Suppressor macrophage (primary cell): ENCODE measurements around the gene SYTL5.
A peak's percentile ranks its signal among the peaks of the same experiment; 100 is the strongest.

Experiments
- DNase-seq, 4 experiments: peaks; one replicate each; pipeline ENCODE4 v3.0.0-alpha.2; 2020 to 2022
- total RNA-seq, 17 experiments: gene quantifications; one replicate each; lab custom pipeline; 2026; ENCODE audit warnings: mixed read lengths in 6 of 17, inconsistent platforms in 3 of 17; lab: John Stamatoyannopoulos, UW

The SYTL5 gene
- 0 to 1.5 (median 0) reads per million in 17 experiments for total RNA-seq

GRCh38 chrX:38006291-38006690 lies at the start of gene SYTL5:
Gene SYTL5 (plus strand): TSS chrX:38006553. CDS start chrX:38033890, 27,337 bp downstream.
- DNase-seq: no peak

- no peak for DNase-seq
Observed at GRCh38 chrX:37958525-37959211, 47.7 kb upstream of the SYTL5 start.

DNA sequence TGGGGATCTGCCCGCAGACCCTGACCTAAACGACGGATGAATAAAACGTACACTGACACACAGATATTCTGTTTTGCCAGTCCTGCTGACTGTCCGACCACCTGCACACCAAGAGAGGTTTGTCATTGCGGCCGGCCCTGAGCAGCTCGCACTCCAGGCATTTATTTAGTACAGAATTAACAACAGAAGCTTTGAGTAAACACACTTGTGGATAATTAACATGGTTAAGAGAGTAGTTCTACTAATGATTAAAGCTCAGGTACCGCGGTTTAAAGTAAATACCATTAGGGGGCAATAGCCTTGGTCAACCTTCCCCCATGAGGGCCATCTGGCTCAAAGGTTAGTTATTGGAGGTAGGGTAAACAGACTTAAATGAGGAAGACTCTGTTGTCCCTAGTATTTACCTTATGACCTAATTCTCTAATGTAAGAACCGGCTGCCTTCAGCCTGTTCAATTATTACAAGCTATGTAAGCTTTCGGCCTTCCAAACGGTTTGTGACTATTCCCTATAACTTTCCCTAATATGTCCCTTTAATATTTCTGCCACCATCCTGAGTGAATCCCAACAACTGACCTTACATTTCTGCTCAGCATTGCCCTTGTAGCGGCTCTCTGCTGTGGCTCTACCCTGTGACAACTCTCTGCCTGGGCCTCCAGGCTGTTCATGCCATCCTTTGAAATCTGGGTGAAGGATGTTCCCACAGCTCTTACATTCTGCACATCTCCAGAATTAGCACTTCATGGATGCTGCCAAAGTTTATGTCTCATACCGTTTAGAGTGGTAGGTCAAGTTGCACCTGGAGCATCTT lies 46.9 kb upstream of the SYTL5 start:
- no peak for DNase-seq

- DNase-seq: no peak
Observed at GRCh38 chrX:37961118-37961517, 45.2 kb upstream of the SYTL5 start.

DNA sequence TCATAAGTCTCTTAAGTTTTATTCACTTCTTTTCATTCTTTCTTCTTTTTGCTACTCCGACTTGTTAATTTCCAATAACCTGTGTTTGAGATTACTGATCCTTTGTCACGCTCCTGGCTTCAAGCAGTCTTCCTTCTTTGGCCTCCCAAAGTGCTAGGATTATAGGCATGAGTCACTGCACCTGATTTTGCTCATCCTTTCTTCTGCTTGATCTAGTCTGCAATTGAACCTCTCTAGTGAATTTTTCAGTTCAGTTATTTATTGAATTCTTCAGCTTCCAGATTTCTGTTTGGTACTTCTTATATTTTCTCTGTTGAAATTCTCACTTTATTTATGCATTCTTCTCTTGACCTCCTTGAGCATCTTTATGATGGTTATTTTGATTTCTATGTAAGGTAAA lies 38.6 kb upstream of the SYTL5 start:
- DNase-seq: no peak

GRCh38 chrX:37975421-37975820 lies 30.9 kb upstream of the SYTL5 start:
- DNase-seq: no peak

DNA sequence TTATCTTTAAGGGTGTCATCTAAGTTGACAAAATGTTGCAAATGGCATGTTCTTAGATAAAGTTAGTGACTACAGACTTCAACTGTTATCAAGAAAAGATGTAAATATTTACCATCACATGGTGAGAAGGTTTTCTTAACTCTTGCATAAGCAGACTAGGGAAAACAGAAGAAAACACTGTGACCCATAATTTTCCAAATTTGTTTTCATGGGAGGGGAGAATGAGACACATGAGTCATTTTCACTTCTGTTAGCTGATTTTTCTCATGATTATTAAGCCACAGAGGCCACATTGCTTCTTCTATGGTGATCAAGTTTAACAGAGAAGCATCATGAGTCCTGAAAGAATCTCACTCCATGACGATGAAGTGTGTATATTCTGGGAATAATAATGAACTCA lies 30.2 kb upstream of the SYTL5 start:
- no peak for DNase-seq

DNA sequence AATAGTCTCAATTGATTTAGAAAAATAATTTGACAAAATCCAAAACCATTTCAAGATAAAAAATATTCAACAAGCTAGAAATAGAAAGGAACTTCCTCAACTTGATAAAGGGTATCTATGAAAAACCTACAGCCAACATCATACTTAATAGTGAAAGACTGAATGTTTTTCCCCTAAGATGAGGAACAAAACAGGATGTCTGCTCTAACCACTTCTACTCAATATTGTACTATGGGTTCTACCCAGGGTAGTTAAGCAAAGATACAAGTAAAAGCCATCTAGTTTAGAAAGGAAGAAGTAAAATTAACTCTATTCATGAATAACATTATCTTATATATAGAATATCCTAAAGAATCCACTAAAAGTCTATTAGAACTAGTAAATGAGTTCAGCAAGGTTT lies 21.5 kb upstream of the SYTL5 start:
- DNase-seq: no peak

DNA sequence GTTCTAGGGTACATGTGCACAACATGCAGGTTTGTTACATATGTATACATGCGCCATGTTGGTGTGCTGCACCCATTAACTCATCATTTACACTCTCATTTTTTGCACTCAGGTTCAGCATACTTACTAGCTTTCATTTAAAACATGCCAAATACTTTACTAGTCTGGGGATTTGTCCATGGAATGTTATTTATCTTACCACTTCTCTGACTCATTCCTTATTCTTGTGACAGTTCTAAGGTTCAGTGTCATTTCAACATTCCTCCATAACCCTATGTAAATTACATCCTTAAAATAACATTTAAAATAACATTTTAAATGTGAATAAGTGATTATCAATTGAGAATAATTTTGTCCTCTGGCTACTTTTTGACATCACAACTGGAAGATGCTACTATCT lies 19.5 kb upstream of the SYTL5 start:
- no peak for DNase-seq

DNA sequence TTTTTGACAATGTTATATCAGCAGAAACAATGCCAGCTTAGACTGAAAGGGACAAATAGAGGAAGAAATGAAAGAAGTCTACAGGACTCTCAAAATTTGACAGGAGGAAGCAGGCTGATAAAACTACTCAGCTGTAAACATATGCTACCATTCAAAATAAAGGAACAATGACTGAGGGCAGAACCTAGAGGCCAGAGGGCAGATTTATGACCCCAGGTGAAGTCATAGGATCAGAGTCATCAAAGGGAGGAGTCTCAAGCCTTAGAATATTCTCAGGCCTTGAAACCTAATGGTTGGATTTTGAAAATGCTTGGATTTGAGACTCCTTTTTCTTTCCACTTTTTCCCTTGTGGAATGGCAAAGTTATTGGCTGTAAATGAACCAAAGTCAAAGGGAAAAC lies 17.0 kb upstream of the SYTL5 start:
- peak in 2 of 4 experiments; percentile 5 to 8 for DNase-seq

GRCh38 chrX:37991303-37991702 lies 15.1 kb upstream of the SYTL5 start:
- peak; percentile 1 to 22 (median 15) for DNase-seq

DNA sequence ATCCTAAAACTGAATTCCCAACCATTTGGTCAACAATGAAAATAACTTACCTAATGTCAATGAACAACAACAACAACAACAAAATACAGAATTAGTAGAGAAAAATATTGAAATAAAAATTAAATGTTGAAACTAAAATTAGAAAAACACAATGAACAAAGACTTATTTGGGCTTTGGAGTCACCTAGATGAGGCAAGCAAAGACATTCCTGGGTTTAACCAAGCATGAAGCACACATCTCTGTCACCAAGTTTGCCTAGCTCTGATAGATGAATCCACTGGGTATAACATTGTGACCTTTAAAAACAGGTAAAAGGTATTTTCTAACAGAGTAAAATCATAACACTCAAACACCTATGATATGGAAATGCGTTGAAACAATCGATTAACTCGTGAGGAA lies 13.2 kb upstream of the SYTL5 start:
- DNase-seq: no peak

DNA sequence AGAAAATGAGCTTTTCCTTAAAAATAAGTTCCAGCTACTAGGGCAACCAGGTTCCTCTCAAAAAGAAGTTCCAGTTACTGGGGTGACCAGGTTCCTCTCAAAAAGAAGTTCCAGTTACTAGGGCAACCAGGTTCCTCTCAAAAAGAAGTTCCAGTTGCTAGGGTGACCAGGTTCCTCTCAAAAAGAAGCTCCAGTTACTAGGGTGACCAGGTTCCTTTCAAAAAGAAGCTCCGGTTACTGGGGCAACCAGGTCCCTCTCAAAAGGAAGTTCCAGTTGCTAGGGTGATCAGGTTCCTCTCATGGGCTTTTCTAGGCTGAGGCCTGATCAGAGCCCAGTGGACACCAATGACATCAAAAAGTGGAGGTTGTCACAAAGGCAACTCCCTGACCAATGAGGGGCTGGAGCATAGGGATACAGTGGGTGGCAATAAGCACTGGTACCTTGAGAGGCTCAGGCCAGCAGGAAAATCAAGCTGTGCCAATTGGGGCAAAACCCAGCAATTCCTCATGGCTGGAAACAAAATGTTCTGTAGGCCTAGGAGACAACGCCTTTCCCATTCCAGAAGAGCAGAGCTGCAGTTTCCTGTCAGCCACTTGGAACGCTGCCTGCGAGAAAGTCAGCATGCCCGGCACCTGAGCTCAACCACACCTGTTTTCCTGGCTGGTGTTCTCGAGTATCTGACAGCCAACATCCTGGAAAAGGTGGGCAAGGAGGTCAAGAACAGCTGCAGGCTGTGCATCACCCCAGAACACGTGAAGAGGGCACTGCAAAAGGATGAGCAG lies 12.3 kb upstream of the SYTL5 start:
- no peak for DNase-seq

DNA sequence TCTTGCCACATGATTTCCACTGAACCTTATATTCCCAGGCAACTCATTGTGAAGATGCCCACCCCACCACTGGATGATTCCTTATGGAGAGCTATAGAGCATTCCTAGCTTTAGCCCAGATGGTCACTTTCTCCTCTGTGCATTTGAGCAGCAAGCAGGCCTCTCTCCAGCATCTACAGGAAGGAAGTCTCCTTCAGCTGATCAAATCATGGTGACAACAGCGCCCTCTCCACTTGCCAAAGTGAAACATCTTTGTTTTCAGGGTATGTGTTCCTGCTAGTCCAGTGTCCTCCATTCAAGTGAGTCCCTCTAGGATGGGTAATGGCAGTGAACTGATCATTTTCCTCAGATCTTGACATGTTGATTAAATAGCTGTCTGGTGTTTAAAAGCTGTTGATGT lies 10.9 kb upstream of the SYTL5 start:
- no peak for DNase-seq

- no peak for DNase-seq
Observed at GRCh38 chrX:37997096-37997495, 9.3 kb upstream of the SYTL5 start.

GRCh38 chrX:37998586-37999262 lies 7.6 kb upstream of the SYTL5 start:
- no peak for DNase-seq

GRCh38 chrX:38000706-38001105 lies 5.6 kb upstream of the SYTL5 start:
- no peak for DNase-seq

- DNase-seq: no peak
Observed at GRCh38 chrX:38004046-38004445, 2.3 kb upstream of the SYTL5 start.

GRCh38 chrX:38006778-38007177 lies 425 bp downstream of the SYTL5 start:
- no peak for DNase-seq

DNA sequence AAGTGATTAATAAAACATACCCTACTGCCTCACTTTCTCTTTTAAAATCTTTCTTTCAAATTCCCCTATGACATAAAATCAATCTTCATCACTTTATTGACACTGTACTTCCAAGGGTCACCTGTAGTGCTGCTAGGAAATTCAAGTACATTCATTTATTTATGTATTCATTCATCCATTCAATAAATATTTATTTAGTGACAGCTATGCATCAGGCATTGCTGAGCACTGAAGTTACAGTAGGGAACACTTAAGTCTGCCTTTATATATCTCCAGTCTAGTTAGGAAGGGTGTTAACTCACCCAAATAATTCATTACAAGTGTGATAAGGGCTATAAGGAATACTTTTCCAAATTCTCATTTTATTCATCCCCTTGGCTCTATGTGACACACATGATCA lies 2.3 kb downstream of the SYTL5 start:
- DNase-seq: no peak

- DNase-seq: no peak
Observed at GRCh38 chrX:38009641-38010040, 3.3 kb downstream of the SYTL5 start.

DNA sequence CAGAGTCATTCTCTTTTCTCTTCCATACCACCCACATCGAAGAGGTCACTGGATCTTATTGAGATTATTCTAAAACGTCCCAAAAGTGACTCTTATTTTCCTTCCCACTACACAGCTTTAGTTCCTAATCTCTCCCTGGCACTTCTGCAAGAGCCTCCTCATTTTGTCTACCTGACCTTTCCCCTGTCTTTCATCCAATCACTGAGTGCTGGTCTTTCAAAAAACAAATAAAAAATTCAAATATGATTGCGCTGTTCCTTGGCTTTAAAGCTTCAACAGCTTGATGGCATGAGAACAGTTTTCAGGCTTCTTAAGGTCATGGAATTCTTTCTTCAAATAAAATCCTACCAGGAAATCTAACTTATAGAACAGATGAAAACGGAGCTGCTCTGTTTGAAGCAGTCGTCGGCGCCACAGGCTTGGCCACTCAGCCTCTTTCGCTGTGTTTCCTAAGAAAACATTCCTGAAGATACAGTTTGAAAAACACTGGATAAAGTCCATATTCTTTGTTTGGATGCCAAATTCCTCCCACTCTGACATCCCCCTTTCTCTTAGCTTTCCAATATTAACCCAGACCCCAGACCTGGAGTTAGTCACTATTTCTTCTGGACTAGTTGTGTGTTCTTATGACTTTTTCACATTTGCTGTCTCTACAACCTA lies 12.5 kb downstream of the SYTL5 start:
- DNase-seq: no peak
